Panc1 (cell line): ENCODE data around the gene CLEC16A. TPM values are rescaled to one million over a fixed set of nuclear protein-coding genes. Genes with fewer than 3 reads are reported as not detected.

Source experiments
- ATAC-seq: fragments of 200-7000 bp; cut with Tn5 transposase; 2 replicates; pipeline ENCODE4 v1.9.1; 2020; ENCODE audit warnings: mild to moderate bottlenecking, moderate library complexity
- BruUV-seq: library from RNA; stranded (reverse); fragments of 400-500 nt; replicated peaks from 2 replicates; lab custom pipeline; 2021; lab: Mats Ljungman, UMichigan
- CTCF ChIA-PET: fragments of 300-600 bp; sonication (Branson Sonifier 250); formaldehyde crosslinking; loops from one replicate; lab custom pipeline; 2022; ENCODE audit warnings: antibody characterized with exemption; lab: Charles Lee
- POLR2A ChIA-PET: fragments of 300-600 bp; sonication (Branson Sonifier 250); formaldehyde crosslinking; loops from one replicate; lab custom pipeline; 2022; ENCODE audit warnings: antibody characterized with exemption; lab: Charles Lee
- DNase-seq: peaks from one replicate; pipeline ENCODE4 v3.0.0-alpha.2; 2010; ENCODE audit warnings: low read depth, low spot score
- H3K27ac ChIP-seq: 2 replicates; pipeline ENCODE4 v1.5.1; 2011; ENCODE audit warnings: mild to moderate bottlenecking, low read length, inconsistent platforms
- H3K27me3 ChIP-seq: fragments of 200-500 bp; sonication (Bioruptor generic); 2 replicates; pipeline ENCODE4 v1.6.0; 2014; ENCODE audit warnings: low read length, inconsistent platforms; ENCODE audit not compliant: control insufficient read depth, insufficient read depth
- H3K36me3 ChIP-seq: fragments of 200-500 bp; sonication (Bioruptor generic); 2 replicates; pipeline ENCODE4 v1.5.1; 2014; ENCODE audit warnings: inconsistent platforms, mild to moderate bottlenecking, low read length, moderate library complexity; ENCODE audit not compliant: control insufficient read depth, insufficient read depth
- H3K4me1 ChIP-seq: 2 replicates; pipeline ENCODE4 v1.5.1; 2011; ENCODE audit warnings: inconsistent platforms, mild to moderate bottlenecking, low read length, moderate library complexity; ENCODE audit not compliant: control insufficient read depth, insufficient read depth
- H3K4me3 ChIP-seq, 2 experiments: 2 replicates each; pipeline ENCODE4 v1.5.1; 2011 to 2012; ENCODE audit warnings: low read depth in 2 of 2, low read length in 2 of 2, mild to moderate bottlenecking in 2 of 2, inconsistent platforms in 1 of 2, moderate library complexity in 1 of 2
- H3K9me3 ChIP-seq: fragments of 200-500 bp; sonication (Bioruptor generic); 2 replicates; pipeline ENCODE4 v1.5.1; 2014; ENCODE audit warnings: low read depth, mild to moderate bottlenecking, inconsistent platforms, low read length, moderate library complexity; ENCODE audit not compliant: control insufficient read depth, insufficient read depth
- POLR2AphosphoS5 ChIP-seq: IDR thresholded peaks from 2 replicates; pipeline ENCODE4 v1.6.1; 2012; ENCODE audit warnings: mild to moderate bottlenecking, low read depth, low read length, moderate library complexity
- SIN3A ChIP-seq: IDR thresholded peaks from 2 replicates; pipeline ENCODE4 v1.6.1; 2012; ENCODE audit warnings: low read depth, mild to moderate bottlenecking, low read length, moderate library complexity, borderline replicate concordance; ENCODE audit not compliant: insufficient read depth
- in situ Hi-C: cut with HindIII; loops from 2 replicates; pipeline ENCODE4 v1.10.0; 2016; ENCODE audit warnings: low sequenced_read_pairs, low pct_unique_long_range_greater_than_20kb
- intact Hi-C: fragments of 100-400 bp; cut with micrococcal nuclease; formaldehyde crosslinking; loops from one replicate; pipeline ENCODE4 v1.10.0; 2022; ENCODE audit not compliant: unreplicated experiment
- total RNA-seq: library from RNA; stranded (reverse); gene quantifications from one replicate; pipeline ENCODE4 v1.2.1, GENCODE V29; 2021; ENCODE audit not compliant: unreplicated experiment
- TF ChIP-seq, protein P1 (sequence below), 2 experiments: IDR thresholded peaks; 2 replicates each; pipeline ENCODE4 v1.6.1; 2011 to 2012; ENCODE audit warnings: low read depth in 2 of 2, control low read depth in 1 of 2, low read length in 1 of 2, mild to moderate bottlenecking in 1 of 2, moderate library complexity in 1 of 2; ENCODE audit not compliant: insufficient read depth in 1 of 2

Gene CLEC16A
- total RNA-seq, 1 experiment from 2014 or later = 21.0 TPM

- no peaks in the 10 kb centered on the region; the same call in 1 of the 2 replicates for H3K4me1 ChIP-seq
- ATAC-seq (no peak), DNase-seq (no peak)
- no peaks in the 10 kb centered on the region for H3K27me3 ChIP-seq
- H3K9me3 ChIP-seq = no peaks in the 10 kb centered on the region
- ChIA-PET POLR2A (no interaction called here), CTCF (no interaction called here)
- intact Hi-C loops = no loop called here
- in situ Hi-C loops = no loop called here
- TF ChIP-seq POLR2AphosphoS5 (no peak), SIN3A (no peak)
- TF ChIP-seq, protein P1, sequence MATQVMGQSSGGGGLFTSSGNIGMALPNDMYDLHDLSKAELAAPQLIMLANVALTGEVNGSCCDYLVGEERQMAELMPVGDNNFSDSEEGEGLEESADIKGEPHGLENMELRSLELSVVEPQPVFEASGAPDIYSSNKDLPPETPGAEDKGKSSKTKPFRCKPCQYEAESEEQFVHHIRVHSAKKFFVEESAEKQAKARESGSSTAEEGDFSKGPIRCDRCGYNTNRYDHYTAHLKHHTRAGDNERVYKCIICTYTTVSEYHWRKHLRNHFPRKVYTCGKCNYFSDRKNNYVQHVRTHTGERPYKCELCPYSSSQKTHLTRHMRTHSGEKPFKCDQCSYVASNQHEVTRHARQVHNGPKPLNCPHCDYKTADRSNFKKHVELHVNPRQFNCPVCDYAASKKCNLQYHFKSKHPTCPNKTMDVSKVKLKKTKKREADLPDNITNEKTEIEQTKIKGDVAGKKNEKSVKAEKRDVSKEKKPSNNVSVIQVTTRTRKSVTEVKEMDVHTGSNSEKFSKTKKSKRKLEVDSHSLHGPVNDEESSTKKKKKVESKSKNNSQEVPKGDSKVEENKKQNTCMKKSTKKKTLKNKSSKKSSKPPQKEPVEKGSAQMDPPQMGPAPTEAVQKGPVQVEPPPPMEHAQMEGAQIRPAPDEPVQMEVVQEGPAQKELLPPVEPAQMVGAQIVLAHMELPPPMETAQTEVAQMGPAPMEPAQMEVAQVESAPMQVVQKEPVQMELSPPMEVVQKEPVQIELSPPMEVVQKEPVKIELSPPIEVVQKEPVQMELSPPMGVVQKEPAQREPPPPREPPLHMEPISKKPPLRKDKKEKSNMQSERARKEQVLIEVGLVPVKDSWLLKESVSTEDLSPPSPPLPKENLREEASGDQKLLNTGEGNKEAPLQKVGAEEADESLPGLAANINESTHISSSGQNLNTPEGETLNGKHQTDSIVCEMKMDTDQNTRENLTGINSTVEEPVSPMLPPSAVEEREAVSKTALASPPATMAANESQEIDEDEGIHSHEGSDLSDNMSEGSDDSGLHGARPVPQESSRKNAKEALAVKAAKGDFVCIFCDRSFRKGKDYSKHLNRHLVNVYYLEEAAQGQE (IDR thresholded peaks at IDR 0.05; ENCODE audit: insufficient read depth in 1 of 2, low read depth in 2 of 2, low read length in 1 of 2) = no peak
- H3K36me3 ChIP-seq = no peaks in the 10 kb centered on the region; the same call in 1 of the 2 replicates
- H3K4me3 ChIP-seq = no peak overlapping the region
- TSS peak; percentile 61 for BruUV-seq
- no peak overlapping the region for H3K27ac ChIP-seq
Observed at GRCh38 chr16:11126399-11127054, 182.2 kb downstream of the CLEC16A start.

- DNase-seq = no peak
- H3K27me3 ChIP-seq = no peaks in the 10 kb centered on the region
- peaks cover 5% of the 10 kb centered on the region; the same call in 1 of the 2 replicates for H3K4me1 ChIP-seq
- intact Hi-C loops (no loop called here), in situ Hi-C loops (no loop called here)
- no peaks in the 10 kb centered on the region for H3K9me3 ChIP-seq
- POLR2A ChIA-PET = no interaction called here
- no peaks in the 10 kb centered on the region; the same call in 1 of the 2 replicates for H3K36me3 ChIP-seq
- no peak for ATAC-seq
- H3K4me3 ChIP-seq = no peak overlapping the region
- no TSS peak for BruUV-seq
- TF ChIP-seq, protein P1 (IDR thresholded peaks at IDR 0.05; ENCODE audit: insufficient read depth in 1 of 2, low read depth in 2 of 2, low read length in 1 of 2) = no peak
- TF ChIP-seq SIN3A = no peak
- no peak overlapping the region for H3K27ac ChIP-seq
- CTCF ChIA-PET = no interaction called here
Observed at GRCh38 chr16:11127610-11128195, 183.3 kb downstream of the CLEC16A start.
